Measurements from ENCODE around the gene ZGPAT.

- TF ChIP-seq GATA2 (IDR thresholded peaks at IDR 0.05; ENCODE audit: low read depth, low read length) (no peak), GATA3 (IDR thresholded peaks at IDR 0.05; ENCODE audit: low read depth, low read length) (no peak)
These were observed 21.1 kb upstream of the ZGPAT start for GRCh38 chr20:63686492-63687321.

Measured in SH-SY5Y (cell line).